IPS-NIHi7 (cell line): ENCODE results near the gene RUNDC3A.
"Not testable (repeated sequence)": the region's sequence is repeated elsewhere in the genome, so short reads cannot be mapped to it uniquely, and the experiment has no call there.

ENCODE experiments used
- DNase-seq: peaks from one replicate; pipeline ENCODE4 v3.0.0; 2012; ENCODE audit warnings: mixed read lengths; ENCODE audit errors: extremely low spot score

Gene RUNDC3A

DNA sequence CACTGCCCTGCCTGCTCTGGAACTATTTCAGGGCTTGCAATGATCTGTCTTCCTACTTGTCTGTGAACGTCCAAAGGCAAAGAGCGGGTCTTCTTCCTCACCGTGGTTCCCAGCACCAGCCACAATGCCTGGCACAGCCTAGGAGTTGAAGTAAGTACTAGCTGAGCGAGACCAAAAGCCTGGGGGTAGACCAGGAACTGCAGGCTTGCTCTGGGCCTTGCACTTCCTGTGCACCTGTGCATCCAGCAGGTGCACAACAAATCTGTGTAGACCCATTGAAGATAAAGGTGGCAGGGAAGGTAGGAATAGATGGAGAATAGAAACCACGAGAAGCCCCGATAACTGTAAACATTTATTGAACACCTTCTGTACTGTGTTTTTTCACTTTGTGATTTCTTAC is 50.6 kb downstream of the RUNDC3A start:
- no peak for DNase-seq

GRCh38 chr17:44359458-44360143 is 51.2 kb downstream of the RUNDC3A start:
- no peak for DNase-seq

DNA sequence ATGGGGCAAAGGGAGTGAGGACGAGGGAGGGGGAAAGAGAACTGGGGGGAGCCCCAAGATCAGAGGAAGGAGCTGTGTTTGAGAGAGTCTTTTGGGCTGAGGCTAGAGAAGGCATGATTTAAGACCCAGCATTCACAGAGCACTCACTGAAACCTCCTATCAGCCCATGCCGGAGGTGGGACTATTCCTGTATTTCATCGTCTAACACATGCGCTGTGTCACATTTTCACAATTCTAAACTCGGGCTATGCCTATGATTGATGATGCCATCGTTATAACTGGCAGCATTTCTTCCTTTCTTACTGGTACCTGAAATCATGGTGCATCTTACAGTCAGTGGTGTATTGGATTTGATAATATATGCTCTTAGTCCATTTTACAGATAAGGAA is 51.7 kb downstream of the RUNDC3A start:
- no peak for DNase-seq

GRCh38 chr17:44360826-44361225 is 52.4 kb downstream of the RUNDC3A start:
- DNase-seq: peak; percentile 37

- DNase-seq: no peak
Measured at GRCh38 chr17:44361292-44362260, 53.2 kb downstream of the RUNDC3A start.

- DNase-seq: no peak
Measured at GRCh38 chr17:44362459-44362948, 54.1 kb downstream of the RUNDC3A start.

DNA sequence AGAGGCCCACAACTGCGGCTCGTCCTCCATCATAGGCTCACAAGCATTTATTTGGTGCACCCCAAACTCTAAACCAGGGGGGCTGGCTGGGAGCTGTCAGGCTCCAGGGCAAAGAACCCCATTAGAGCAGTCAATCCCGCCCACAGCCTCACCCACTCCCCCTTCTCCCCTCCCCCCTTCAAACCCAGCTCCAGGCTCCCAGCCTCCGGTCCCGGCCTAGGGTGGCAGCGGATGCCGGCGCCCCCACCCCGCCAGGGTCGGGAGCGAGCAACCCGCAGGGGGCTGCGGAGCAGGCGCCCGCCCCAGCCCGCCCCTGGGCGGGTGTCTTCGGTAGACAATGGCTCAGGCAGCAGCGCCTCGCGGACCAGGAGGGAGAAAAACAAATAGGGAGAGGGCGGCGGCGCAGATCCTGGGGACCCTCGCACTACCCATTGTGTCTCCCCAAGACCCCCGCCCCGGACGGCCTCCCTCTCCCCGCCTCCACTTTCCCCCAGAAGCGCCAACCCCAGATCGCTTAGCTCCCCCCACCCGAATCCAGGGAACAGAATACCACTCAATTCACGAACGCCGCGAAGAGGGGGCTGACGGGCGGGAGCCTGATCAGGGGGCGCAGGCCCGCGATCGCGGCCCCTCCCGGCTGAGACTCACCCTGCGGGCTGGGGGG is 54.7 kb downstream of the RUNDC3A start:
- DNase-seq: peak; percentile 55

DNA sequence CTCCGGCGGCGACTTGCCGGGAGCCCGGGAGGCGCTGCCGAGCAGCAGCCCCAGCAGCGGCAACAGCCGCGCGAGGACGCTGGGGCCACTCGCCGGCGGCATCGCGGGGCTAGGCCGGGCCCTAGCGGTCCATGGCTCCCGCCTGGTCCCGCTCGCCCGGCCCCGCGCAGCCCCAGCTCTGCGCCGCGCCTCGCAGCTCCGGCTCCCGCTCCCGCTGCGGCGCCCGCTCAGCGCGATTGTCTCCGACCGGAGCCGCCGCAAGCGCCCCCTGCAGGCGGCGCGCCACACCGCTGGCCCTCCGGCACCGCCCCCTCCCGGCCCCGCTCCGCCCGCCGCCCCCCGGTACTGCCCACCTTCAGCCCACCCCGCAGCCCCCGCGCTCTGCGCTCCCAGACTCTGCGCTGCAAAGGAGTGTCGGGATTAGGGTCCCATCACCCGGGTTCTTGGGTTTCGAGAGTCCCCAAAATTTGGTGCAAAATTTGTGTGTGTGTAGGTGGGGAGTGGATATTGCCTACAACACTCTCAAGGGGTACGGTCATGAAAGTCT is 55.3 kb downstream of the RUNDC3A start, which contains the start of gene FAM171A2:
FAM171A2 (minus strand) TSS at position 241 of the 547 bp plus-strand sequence; CDS start at position 102, 139 bp downstream.
- peak; percentile 87 for DNase-seq

DNA sequence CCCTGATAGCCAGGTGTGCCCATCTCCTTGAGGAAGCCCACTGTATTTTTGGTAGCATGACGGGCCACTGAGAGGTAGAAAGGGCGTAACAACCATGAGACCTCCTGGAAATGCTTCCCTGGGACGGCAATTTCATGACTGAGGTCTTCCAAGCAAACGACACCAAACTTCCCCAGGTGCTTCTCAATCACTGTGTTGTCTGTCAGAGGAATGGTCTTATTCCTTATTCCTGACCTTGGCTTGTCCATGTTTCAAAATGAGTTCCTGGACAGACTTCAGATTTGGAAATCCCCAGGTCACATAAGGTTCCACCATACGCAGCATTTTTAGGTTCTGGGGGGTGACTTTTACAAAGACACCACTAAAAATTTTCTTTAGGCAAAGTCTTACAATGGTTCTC is 56.6 kb downstream of the RUNDC3A start:
- not testable (repeated sequence) for DNase-seq

DNA sequence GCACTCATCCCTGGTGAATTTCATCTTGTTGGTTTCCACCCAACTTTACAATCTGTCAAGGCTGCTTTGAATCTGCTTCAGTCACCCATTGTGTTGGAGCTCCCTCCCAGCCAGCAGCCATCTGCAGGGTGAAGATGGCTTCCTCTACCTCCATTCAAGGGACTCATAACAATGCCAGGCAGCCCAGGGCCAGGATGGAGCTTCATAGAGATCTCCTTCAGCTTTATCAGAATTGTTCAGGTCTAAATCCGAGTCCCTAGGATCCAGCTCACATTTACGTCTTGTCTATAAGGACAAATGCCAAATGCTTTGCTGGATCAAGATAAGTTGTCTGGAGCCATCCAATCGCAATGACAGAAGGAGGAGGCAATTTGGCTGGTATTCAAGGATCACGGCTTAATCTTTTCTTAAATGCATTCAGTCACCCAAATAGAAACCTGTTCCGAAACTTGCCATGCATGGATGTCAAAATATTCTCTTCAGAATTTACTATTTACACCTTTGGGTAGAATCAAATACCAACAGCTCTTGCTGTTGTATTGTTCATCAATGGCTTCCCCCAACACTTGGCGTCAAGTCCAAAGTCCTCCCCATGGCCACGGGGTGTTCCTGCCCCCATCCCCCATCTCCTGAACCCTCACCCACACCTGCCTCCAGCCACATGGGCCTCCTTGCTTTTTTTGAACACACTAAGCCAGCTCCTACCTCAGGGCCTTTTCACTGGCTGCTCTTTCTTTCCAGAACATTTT is 59.0 kb downstream of the RUNDC3A start:
- no peak for DNase-seq
